ENCODE data around the gene NFIB. TPM values are rescaled to one million over a fixed set of nuclear protein-coding genes. Genes with fewer than 3 reads are reported as not detected.

The NFIB gene
- total RNA-seq, 4 donors from 2014 or later, result 85.3 to 173 (median 115) TPM

DNA sequence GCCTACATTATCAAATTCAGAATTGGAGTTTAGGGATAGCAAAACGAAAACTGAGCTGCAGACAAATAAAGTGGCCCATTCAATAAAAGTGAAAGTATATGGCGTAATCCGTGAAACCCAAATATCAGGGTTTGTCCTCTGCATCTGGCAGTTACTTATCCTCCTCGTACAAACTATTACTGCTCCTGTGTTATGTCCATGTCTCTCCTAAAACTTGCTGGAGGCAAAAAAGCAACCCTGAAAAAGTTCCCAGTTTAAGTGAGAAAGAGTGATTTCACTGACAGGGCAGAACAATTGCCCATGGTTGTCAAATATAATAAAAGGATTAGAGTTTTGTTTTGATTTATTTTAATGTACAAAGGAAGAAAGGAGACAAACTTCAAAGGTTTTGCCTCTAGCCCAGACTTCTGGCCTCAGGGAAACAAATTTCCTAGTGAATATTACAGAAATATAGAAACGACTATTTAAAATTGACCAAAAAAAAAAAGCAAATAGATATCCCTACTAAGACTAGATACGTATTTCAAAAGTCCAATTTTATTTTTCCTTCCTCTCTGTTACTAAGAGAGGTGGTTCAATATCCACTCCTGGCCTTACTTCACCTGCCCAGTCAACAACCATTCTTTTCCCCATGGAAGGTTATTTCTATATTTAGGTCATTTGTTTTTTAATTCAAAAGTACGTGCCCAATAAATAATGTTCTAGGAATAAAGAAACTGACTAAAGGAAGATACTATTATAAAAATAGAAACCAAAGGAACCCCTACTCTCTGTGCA is 50.0 kb downstream of the NFIB start:
- no peaks in the 10 kb centered on the region for H3K27me3 ChIP-seq
- intact Hi-C loops (cut with DNase I; ENCODE audit: low total_unique reads), result no loop called here
- TF ChIP-seq, protein P1, sequence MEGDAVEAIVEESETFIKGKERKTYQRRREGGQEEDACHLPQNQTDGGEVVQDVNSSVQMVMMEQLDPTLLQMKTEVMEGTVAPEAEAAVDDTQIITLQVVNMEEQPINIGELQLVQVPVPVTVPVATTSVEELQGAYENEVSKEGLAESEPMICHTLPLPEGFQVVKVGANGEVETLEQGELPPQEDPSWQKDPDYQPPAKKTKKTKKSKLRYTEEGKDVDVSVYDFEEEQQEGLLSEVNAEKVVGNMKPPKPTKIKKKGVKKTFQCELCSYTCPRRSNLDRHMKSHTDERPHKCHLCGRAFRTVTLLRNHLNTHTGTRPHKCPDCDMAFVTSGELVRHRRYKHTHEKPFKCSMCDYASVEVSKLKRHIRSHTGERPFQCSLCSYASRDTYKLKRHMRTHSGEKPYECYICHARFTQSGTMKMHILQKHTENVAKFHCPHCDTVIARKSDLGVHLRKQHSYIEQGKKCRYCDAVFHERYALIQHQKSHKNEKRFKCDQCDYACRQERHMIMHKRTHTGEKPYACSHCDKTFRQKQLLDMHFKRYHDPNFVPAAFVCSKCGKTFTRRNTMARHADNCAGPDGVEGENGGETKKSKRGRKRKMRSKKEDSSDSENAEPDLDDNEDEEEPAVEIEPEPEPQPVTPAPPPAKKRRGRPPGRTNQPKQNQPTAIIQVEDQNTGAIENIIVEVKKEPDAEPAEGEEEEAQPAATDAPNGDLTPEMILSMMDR (IDR thresholded peaks at IDR 0.05), result no peak
- TF ChIP-seq POLR2A (IDR thresholded peaks at IDR 0.05), result no peak
- no peaks in the 10 kb centered on the region for H3K36me3 ChIP-seq
- no peaks in the 10 kb centered on the region for H3K9me3 ChIP-seq
- H3K27ac ChIP-seq, result no peak overlapping the region
- H3K4me1 ChIP-seq, result no peaks in the 10 kb centered on the region
- no peak overlapping the region for H3K4me3 ChIP-seq
- no peak for DNase-seq

DNA sequence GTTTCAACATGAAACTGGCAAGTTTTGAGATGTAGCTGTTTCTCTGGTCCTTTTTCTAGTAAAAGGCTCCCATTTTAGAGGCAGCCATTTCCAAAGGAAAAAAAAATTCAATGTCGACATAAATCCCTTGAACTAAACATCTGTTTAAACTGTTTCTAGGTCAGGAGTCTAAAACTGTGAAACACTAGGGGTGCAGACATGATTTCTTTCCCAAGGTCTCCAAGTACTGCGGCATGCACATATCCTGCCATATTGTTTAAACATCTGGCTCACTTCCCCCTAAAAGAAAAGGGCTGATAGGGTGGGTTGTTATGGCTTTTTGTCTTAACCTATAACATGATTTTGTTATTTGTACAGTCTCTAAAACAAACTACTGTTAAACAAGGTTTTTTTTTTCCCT is 51.1 kb downstream of the NFIB start:
- no peak for DNase-seq

DNA sequence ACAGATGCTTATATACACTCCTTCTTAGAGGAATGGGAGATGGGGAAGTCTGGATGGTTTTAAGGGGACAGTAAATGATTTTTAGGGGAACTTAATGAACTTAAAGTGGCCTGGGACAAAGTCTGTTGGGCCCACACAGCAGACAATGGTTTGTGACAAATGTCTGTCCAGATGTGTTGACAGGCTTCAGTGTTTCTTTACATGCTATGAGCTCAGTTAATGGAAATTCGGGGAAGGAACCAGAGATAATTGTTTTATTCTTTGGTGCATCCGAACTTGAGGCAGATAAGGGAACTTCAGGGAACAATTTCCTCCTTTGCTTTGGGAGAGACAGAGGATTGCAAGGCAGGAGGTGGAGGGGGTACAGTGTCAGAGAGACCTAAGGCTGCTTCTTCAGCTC is 52.3 kb downstream of the NFIB start:
- Histone ChIP-seq H3K4me3 (no peak overlapping the region), H3K4me1 (no peaks in the 10 kb centered on the region), H3K27me3 (no peaks in the 10 kb centered on the region), H3K36me3 (no peaks in the 10 kb centered on the region), H3K27ac (no peak overlapping the region), H3K9me3 (no peaks in the 10 kb centered on the region)
- intact Hi-C loops (cut with DNase I; ENCODE audit: low total_unique reads), result no loop called here
- DNase-seq, result no peak
- TF ChIP-seq, protein P1 (IDR thresholded peaks at IDR 0.05), result no peak
- TF ChIP-seq POLR2A (IDR thresholded peaks at IDR 0.05), result no peak

More for the DNA sequence above, 51.1 kb downstream of the NFIB start:
- Histone ChIP-seq H3K27me3 (no peaks in the 10 kb centered on the region), H3K9me3 (no peaks in the 10 kb centered on the region), H3K4me1 (no peaks in the 10 kb centered on the region), H3K36me3 (no peaks in the 10 kb centered on the region), H3K4me3 (no peak overlapping the region), H3K27ac (no peak overlapping the region)
- no peak for TF ChIP-seq POLR2A (IDR thresholded peaks at IDR 0.05)
- TF ChIP-seq, protein P1 (IDR thresholded peaks at IDR 0.05), result no peak
- intact Hi-C loops (cut with DNase I; ENCODE audit: low total_unique reads), result no loop called here

DNA sequence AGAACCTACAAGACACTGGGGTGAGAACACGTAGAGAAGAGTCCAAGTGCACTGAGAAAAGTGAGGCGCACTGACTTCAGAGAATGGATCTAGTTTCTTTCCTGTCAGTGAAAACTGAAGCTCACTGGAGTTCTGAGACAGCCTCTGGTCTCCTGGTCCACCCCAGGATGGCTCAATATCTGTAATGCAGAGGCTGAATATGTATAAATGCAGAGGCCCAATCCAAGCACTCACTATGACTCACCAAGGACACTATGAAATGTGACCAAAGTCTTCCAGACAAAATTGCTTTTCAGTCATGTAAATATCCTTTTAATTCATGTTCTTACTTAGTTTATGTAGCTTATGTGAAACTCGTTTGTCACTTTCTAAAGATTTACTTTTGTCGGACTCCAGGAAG is 53.8 kb downstream of the NFIB start:
- Histone ChIP-seq H3K27me3 (no peaks in the 10 kb centered on the region), H3K9me3 (no peaks in the 10 kb centered on the region), H3K36me3 (no peaks in the 10 kb centered on the region), H3K27ac (no peak overlapping the region), H3K4me1 (peaks cover 0 to 9% of the 10 kb centered on the region in 2 donors), H3K4me3 (no peak overlapping the region)
- intact Hi-C loops (cut with DNase I; ENCODE audit: low total_unique reads), result no loop called here
- DNase-seq, result no peak
- TF ChIP-seq, protein P1 (IDR thresholded peaks at IDR 0.05), result no peak
- TF ChIP-seq POLR2A (IDR thresholded peaks at IDR 0.05), result no peak

DNA sequence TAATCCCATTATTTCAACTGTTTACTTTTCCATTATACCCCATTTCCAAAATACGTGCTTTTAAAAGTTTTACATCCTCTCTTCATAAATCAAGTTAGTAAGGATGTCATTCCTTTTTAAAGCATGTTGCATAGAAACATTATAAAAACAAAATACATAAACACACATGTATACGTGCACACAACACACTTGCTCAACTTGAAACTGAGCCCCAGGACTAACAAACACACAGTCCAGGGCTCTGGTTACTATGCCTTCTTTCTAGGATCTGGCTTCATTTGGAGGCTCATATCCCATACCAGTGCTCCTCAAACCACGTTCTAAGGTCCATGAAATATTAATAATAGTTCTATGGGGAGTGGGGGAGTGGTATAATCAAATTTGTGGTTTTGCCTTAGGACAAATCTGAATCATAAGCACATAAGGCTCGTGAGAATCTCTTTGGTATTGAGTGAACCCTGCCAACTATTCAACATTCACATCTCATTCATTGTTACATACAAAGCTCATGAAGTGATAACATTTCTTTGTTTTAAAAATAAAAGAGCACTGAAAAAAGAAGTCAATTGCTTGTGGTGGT is 55.2 kb downstream of the NFIB start:
- intact Hi-C loops (cut with DNase I; ENCODE audit: low total_unique reads), result no loop called here
- H3K4me3 ChIP-seq, result no peak overlapping the region
- no peaks in the 10 kb centered on the region for H3K36me3 ChIP-seq
- H3K27ac ChIP-seq, result peak overlapping the region in 1 of 2 donors; percentile 23
- DNase-seq, result no peak
- peaks cover 0 to 9% of the 10 kb centered on the region in 2 donors for H3K4me1 ChIP-seq
- TF ChIP-seq, protein P1 (IDR thresholded peaks at IDR 0.05), result no peak
- TF ChIP-seq POLR2A (IDR thresholded peaks at IDR 0.05), result no peak
- no peaks in the 10 kb centered on the region for H3K27me3 ChIP-seq
- H3K9me3 ChIP-seq, result no peaks in the 10 kb centered on the region

Measured in uterus (tissue), 4 donors.